ACHN (cell line): ENCODE data around the gene PPP1R1B.
"Not testable (repeated sequence)": the region's sequence is repeated elsewhere in the genome, so short reads cannot be mapped to it uniquely, and the experiment has no call there.

ENCODE experiments used
- DNase-seq: peaks from one replicate; pipeline ENCODE4 v3.0.0-alpha.2; 2015
- in situ Hi-C: cut with HindIII; loops from 2 replicates; pipeline ENCODE4 v1.10.0; 2017; ENCODE audit warnings: low sequenced_read_pairs, low pct_ligation_motif_present, low pct_unique_long_range_greater_than_20kb

Gene PPP1R1B

DNA sequence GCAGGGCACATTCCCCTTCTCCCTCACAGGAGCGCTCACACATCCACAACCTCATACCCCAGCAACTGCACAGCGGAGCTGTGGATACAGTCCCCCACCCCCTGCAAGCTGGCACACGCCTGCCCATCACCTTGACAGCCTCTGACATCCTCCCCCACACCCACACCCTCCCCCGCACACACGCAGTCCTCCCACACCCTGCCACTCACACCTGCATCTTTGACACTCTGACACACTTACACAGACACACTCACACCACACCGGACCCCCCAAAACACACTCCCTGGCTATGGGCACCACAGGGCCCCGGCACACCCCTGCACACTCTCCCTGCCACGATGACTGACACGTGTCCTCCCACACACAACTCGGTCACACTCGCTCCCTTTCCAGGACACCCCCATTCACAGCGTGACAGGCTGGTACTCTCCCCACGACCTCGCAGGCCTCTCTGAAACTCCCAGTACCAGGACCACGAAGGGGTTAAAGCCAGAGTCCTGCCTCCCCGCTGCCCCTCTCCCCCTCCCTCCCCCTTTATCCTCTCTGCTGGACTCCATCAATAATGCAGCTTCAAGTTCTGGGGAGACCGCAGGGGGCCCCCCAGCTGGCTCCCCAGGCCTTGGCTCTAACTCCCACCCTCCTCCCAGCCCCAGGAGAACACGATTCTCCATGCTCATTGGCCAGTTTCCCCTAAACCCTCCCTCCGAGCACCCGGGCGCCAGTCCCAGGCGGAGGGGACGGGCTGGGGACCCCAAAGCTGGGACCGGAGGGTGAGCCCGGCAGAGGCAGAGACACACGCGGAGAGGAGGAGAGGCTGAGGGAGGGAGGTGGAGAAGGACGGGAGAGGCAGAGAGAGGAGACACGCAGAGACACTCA lies at the start of gene PPP1R1B:
TSS of gene PPP1R1B (plus strand) at position 782 of the 876 bp plus-strand sequence. CDS start 441 bp downstream, outside the sequence.
- in situ Hi-C loops, result no loop called here
- no peak for DNase-seq

DNA sequence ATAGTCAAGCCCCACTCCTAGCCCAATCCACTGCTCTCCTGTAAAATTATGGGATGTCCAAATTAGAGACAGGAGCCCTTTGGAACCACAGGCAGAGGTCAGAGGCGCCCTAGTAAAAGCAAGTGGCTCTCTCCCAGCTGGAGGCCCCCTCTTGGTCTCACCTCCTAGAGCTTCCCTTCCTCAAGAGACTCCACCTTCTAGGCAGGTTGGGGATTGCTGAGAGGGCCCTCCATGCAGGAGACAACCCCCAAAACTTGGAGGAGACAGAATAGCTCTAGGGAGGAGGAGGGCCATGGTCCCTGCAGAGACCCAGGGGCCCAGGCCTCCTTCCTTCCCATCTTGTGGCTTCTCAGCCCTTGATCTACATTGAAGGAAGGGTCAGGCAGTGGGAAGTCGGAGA lies 48.5 kb upstream of the PPP1R1B start:
- no peak for DNase-seq
- in situ Hi-C loops, result loop anchor here (5.0 kb wide), 1 partner anchor 41 kb away; no protein-coding TSS in a partner anchor

DNA sequence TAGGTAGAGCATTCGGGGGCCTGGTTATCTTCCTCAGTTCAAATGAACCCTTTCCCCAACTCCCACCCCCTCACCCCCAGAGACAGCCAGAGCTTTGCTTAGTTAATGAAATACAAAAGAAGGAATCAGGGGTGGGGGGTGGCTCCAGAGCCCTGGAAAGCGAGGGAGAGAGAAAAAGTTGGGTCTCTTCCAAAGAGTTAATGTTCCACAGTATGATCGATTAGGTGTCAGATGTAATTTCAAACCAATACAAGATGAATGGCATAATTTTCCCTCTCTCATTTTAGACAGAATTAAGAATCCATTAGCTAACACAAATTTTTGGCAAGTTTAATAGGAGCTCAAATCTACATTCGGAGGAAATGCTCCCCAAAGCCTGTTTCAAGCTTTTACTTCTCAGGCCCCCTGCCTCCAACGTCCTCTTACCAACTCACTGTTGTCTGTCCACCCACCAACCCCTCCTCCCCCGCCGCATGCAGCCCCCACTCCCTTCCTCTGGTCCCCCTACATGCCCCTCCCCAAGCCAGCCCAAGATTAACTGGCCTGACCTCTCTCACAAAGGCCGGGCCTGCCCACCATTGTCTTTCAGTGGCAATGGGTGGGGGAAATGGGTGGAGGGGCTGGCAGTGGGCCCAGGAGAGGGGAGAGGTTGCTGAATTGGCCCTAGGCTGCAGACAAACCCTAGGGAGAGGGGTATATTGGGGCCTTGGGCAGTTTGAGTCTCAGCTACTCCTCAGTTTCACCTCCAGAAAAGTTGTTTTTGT lies 47.3 kb upstream of the PPP1R1B start:
- in situ Hi-C loops, result loop anchor here (5.0 kb wide), 1 partner anchor 42 kb away; no protein-coding TSS in a partner anchor
- no peak for DNase-seq

DNA sequence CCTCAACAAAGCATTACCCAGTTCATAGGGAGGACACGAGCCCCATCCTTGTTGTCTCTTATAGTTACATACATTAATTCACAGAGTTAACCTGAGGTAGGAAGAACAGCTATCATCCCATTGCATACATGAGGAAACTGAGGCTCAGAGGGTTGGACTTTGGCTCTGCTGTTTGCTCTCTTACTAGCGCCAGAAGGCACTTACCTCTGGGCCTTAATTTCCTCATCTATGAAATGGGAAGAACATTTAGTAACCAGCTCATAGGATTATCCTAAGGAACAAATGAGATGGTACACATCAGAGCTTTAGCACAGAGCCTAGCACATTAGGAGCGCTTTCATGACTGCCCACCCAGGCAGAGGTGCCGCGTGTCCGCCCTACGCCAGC lies 46.7 kb upstream of the PPP1R1B start:
- in situ Hi-C loops, result no loop called here
- no peak for DNase-seq

GRCh38 chr17:39581071-39581758 lies 45.5 kb upstream of the PPP1R1B start:
- in situ Hi-C loops, result no loop called here
- no peak for DNase-seq

GRCh38 chr17:39581759-39582085 lies 45.0 kb upstream of the PPP1R1B start:
- in situ Hi-C loops, result no loop called here
- DNase-seq, result no peak

GRCh38 chr17:39582658-39583057 lies 44.1 kb upstream of the PPP1R1B start:
- DNase-seq, result no peak
- in situ Hi-C loops, result no loop called here

- in situ Hi-C loops, result not testable (repeated sequence)
Observed at GRCh38 chr17:39590180-39590579, 36.6 kb upstream of the PPP1R1B start.

DNA sequence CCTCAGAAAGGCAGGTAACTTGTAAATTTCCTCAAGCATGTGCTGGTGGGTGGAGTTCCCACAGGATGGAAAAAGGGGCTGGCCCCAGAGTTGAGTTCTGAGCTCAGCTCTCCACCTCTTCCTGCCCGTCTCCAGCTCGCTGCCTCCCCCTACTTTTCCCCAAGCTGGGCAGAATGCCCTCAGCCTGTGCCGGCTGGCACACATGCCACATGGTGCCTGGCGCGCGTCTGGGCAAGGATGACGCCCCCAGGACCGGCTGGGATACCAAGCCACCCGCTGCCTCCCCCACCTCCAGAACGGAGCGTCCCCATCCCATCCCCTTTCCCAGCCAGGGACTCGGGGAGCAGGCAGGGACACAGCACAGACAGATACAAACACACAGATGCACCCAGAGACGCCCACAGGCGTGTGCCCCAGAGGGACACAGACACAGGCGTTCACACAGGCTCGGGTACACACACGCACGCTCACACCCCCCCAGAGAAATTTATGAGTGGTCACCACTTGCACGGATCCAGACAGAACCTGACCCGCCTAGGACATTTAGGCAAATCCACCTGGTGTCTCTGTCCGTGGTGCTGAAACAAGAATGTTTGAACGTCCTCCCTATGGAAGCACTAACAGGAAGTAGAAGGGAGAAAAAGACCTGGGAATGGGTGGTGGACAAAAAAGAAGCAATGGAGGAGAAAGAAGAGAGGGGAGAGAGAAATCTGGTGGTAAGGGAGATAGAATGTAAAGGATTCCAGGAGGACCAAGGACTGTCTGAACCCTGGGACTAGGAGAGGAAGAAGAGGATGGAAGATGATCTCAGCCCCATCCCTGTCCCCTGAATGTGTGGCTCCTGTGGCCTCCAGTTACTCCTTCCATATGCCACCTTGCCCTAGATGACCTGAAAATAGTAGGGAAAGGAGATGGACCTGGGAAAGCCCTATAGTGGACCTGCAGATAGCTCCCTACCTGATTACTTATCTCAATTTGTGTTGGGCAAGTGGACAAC lies 34.5 kb upstream of the PPP1R1B start:
- peak; percentile 69 for DNase-seq
- in situ Hi-C loops, result no loop called here

More at GRCh38 chr17:39590180-39590579, 36.6 kb upstream of the PPP1R1B start:
- DNase-seq, result not testable (repeated sequence)

GRCh38 chr17:39593371-39593770 lies 33.4 kb upstream of the PPP1R1B start:
- no peak for DNase-seq
- in situ Hi-C loops, result no loop called here

- in situ Hi-C loops, result no loop called here
- no peak for DNase-seq
Observed at GRCh38 chr17:39595294-39595693, 31.5 kb upstream of the PPP1R1B start.

DNA sequence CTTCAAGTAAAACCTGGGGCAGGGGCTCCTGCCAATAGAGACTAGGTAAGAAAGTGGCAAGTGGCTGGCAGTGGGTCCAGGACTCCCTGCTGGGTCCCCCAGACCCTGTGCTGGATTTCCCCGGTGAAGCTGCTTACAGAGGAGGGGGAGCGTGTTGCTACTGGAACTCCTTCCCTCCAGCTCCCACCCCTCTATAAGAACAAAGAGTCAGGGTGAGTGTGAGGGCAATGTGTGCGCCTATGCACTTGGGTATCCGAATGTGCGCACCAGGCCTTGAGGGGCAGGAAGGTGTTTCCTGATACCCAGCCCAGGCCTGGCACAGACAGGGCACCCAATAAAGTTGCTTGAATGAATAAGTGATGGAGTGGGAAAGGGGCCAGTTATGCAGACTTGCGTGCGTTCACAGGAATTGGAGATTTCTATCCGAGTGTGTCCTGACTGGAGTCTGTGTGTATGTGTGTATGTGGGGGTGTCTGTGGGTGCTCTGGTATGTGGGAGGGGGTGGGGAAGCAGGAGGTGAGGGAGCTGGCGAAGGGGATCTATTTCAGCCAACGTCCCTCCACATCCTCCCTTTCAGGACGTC lies 30.7 kb upstream of the PPP1R1B start:
- in situ Hi-C loops, result no loop called here
- DNase-seq, result no peak

DNA sequence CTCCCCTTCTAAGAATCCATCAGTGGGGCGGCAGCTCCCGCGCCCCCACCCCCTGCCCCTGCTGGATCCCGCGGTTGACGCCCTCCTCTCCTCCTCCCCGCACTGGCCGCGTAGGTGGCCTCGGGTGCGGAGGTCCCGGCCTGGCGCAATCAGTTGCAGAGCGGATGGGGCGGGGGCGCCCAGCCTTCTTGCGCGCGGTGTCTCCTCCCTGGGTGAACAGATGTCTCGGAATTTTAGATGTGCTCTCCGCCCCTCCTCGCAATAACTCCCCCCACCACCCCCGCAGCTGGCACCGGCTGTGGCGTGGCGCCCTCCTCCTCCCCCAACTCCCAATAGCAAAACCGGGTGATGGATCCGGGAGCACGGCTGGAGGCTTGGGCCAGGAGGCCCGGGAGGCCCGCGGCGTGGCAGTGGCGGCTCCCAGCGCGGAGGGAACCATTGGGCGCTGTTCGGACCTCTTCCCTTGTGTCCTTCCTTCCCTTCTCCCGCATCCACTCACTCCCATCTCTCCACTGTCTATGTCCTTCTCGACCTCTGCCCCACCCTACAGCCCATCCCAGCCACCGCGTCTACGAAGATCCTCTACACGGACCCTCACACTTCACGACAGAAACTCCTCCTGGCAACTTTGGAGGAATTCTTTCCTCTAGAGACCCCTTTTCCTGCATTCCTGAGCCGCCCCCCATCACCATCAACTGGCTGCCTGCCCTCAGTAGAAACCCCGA lies 30.0 kb upstream of the PPP1R1B start:
- DNase-seq, result no peak
- in situ Hi-C loops, result no loop called here

DNA sequence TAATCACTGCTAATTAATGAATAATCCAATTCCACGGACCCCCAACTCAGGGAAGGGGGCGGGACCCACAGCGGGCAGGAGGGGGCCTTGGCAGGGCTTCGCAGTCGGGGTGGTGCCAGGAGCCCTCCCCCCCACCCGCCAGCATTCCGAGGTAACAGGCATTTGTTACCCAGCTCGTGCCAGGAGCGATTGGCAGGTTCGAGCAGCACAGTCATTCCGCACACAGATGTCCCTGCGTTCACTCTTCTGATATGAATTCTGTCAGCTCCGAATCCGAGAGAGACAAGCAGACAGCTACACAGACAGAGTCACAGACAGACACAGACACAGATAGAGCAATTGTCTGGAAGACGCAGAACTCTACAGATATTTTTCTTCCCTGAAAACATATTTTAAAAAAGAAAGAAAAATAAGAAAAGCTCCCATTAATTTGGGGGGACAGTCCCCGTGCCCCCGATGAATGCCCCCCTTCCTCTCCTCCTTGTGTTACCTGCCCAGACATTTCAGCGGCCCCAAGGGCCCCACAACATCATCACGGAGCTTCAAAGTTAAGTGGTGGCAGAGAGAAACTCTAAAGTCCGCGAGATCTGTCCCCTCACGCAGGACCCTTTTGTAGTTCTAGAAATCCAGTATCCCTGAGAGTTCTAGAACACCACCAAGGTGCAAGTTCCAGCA lies 29.2 kb upstream of the PPP1R1B start:
- in situ Hi-C loops, result no loop called here
- no peak for DNase-seq

DNA sequence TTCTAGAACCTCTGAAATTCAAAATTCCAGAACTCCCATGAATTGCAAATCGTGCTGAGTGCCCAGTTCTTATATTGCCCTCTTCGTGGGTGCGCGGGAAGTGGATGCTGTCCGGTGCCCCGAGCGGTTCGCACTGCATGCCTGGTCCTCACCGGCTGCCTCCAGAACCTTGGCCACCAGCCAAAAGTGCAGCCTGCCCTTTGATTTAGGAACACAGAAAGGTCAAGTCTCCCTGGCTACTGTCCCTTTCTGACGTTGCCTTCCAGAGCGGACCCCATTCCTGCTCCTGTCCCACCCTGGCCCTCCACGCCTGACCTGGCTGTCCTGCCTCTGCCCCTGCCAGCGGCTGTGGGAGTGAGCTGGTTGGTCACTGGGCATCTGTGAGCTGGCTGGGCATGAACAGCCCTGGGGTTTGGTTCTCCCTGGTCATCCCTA lies 28.7 kb upstream of the PPP1R1B start:
- in situ Hi-C loops, result no loop called here
- DNase-seq, result no peak

GRCh38 chr17:39598630-39599003 lies 28.1 kb upstream of the PPP1R1B start:
- DNase-seq, result no peak
- in situ Hi-C loops, result no loop called here
